ENCODE results near the gene AZIN2.
"Not testable (repeated sequence)": the region's sequence is repeated elsewhere in the genome, so short reads cannot be mapped to it uniquely, and the experiment has no call there.

AZIN2 gene

GRCh38 chr1:33080885-33081553, at the start of gene AZIN2:
AZIN2 (plus strand) TSS chr1:33081153; CDS start chr1:33082250, 1,097 bp downstream.
- DNase-seq (ENCODE audit: low read depth) = peak; percentile 90

- no peak for DNase-seq (ENCODE audit: low read depth)
Observed at GRCh38 chr1:33031506-33031905, 49.4 kb upstream of the AZIN2 start.

GRCh38 chr1:33032126-33032869, 48.7 kb upstream of the AZIN2 start:
- DNase-seq (ENCODE audit: low read depth) = no peak

- no peak for DNase-seq (ENCODE audit: low read depth)
Observed at GRCh38 chr1:33036051-33036525, 44.9 kb upstream of the AZIN2 start.

GRCh38 chr1:33036526-33037503, 44.1 kb upstream of the AZIN2 start, which contains the start of gene AK2:
AK2 (minus strand) TSS chr1:33036883; CDS start chr1:33036828, 55 bp downstream.
- peak; percentile 96 for DNase-seq (ENCODE audit: low read depth)

- no peak for DNase-seq (ENCODE audit: low read depth)
Observed at GRCh38 chr1:33039840-33040239, 41.1 kb upstream of the AZIN2 start.

GRCh38 chr1:33041026-33041425, 39.9 kb upstream of the AZIN2 start:
- DNase-seq (ENCODE audit: low read depth) = no peak

GRCh38 chr1:33042831-33043230, 38.1 kb upstream of the AZIN2 start:
- DNase-seq (ENCODE audit: low read depth) = no peak

GRCh38 chr1:33043267-33044092, 37.5 kb upstream of the AZIN2 start:
- DNase-seq (ENCODE audit: low read depth) = no peak

- no peak for DNase-seq (ENCODE audit: low read depth)
Observed at GRCh38 chr1:33045246-33045645, 35.7 kb upstream of the AZIN2 start.

GRCh38 chr1:33045814-33046213, 35.1 kb upstream of the AZIN2 start:
- DNase-seq (ENCODE audit: low read depth) = no peak

GRCh38 chr1:33046234-33046633, 34.7 kb upstream of the AZIN2 start:
- DNase-seq (ENCODE audit: low read depth) = not testable (repeated sequence)

GRCh38 chr1:33047290-33047689, 33.7 kb upstream of the AZIN2 start:
- no peak for DNase-seq (ENCODE audit: low read depth)

GRCh38 chr1:33047839-33048305, 33.1 kb upstream of the AZIN2 start:
- DNase-seq (ENCODE audit: low read depth) = no peak

GRCh38 chr1:33048426-33048825, 32.5 kb upstream of the AZIN2 start:
- DNase-seq (ENCODE audit: low read depth) = no peak

- DNase-seq (ENCODE audit: low read depth) = no peak
Observed at GRCh38 chr1:33049371-33049770, 31.6 kb upstream of the AZIN2 start.

- DNase-seq (ENCODE audit: low read depth) = peak; percentile 74
Observed at GRCh38 chr1:33050221-33051076, 30.5 kb upstream of the AZIN2 start.

- peak; percentile 54 for DNase-seq (ENCODE audit: low read depth)
Observed at GRCh38 chr1:33055210-33056008, 25.5 kb upstream of the AZIN2 start.

GRCh38 chr1:33056426-33056825, 24.5 kb upstream of the AZIN2 start:
- no peak for DNase-seq (ENCODE audit: low read depth)
